ENCODE results near the gene RNF222. TPM values are rescaled to one million over a fixed set of nuclear protein-coding genes. Genes with fewer than 3 reads are reported as not detected.

The RNF222 gene
- total and polyA plus RNA-seq, 2 of the 8 experiments (the other 6 are each of a cell fraction or from before 2014, with no cell fraction given), result not detected

GRCh38 chr17:8350339-8350738 is 47.3 kb downstream of the RNF222 start:
- no peak overlapping the region for H2BK5ac ChIP-seq (ENCODE audit: low read depth, low read length)
- no peak overlapping the region for H2BK120ac ChIP-seq (replicated peaks; ENCODE audit: low read depth, low read length)
- no peak overlapping the region for H4K91ac ChIP-seq (replicated peaks; ENCODE audit: insufficient read length, low read length)
- no peak overlapping the region for H3K4ac ChIP-seq (replicated peaks; ENCODE audit: insufficient read length, low read depth, low read length)
- H2AFZ ChIP-seq (ENCODE audit: low read length), result no peak overlapping the region
- H2BK20ac ChIP-seq (ENCODE audit: low read length), result no peak overlapping the region
- 84% methylated on average over 7 of the region's 7 CpGs; no CpG with 5 or more reads in 1 of the 2 experiments for WGBS, 2 experiments (ENCODE audit: extremely low coverage in 1 of 2, insufficient coverage in 1 of 2, insufficient read length in 1 of 2, insufficient replicate concordance in 2 of 2, low coverage in 1 of 2, low lambda C conversion rate in 2 of 2, missing lambda C conversion rate in 1 of 2)
- no peak overlapping the region for H4K8ac ChIP-seq (ENCODE audit: extremely low read depth, insufficient read depth, low read length)
- H3K36me3 ChIP-seq (ENCODE audit: control insufficient read depth in 2 of 4, insufficient read depth in 4 of 4, low read length in 3 of 4), result no peaks in the 10 kb centered on the region
- no peak overlapping the region for H3K27ac ChIP-seq (ENCODE audit: low read depth, low read length)
- H3K23me2 ChIP-seq (ENCODE audit: low read depth, low read length), result no peaks in the 10 kb centered on the region
- no peaks in the 10 kb centered on the region for H3K9me3 ChIP-seq (ENCODE audit: insufficient read depth in 2 of 2, low read depth in 1 of 2, low read length in 1 of 2)
- H2AK5ac ChIP-seq (ENCODE audit: low read depth, low read length), result no peak overlapping the region
- H4K5ac ChIP-seq (ENCODE audit: insufficient read length, low read depth, low read length), result no peak overlapping the region
- H3K9ac ChIP-seq (replicated peaks in 1 of 4; ENCODE audit: extremely low read depth in 1 of 4, low read depth in 3 of 4, low read length in 3 of 4), result no peak overlapping the region
- no peak overlapping the region for H3K18ac ChIP-seq (ENCODE audit: extremely low read depth, low read length)
- DNase-seq (ENCODE audit: low read depth in 1 of 2, low spot score in 2 of 2) (no peak), FAIRE-seq (no peak)
- POLR2A ChIA-PET (ENCODE audit: partially characterized antibody), result interaction anchor here (0.7 to 1.5 kb wide), 3 partner anchors 9 to 103 kb away, joined by 3 to 6 read pairs (median 5); partner anchors contain the start of gene CTC1
- H3K79me2 ChIP-seq (ENCODE audit: control insufficient read depth in 1 of 2, insufficient read depth in 2 of 2, low read length in 2 of 2), result no peaks in the 10 kb centered on the region
- CTCF ChIA-PET (ENCODE audit: partially characterized antibody), result no interaction called here
- no peak overlapping the region for H2BK15ac ChIP-seq (ENCODE audit: low read length)
- H3K23ac ChIP-seq (ENCODE audit: insufficient read length), result no peak overlapping the region
- TF ChIP-seq BCL11A (IDR thresholded peaks at IDR 0.05; ENCODE audit: low read depth in 2 of 2, low read length in 2 of 2) (no peak), RXRA (IDR thresholded peaks at IDR 0.05; ENCODE audit: insufficient read depth, low read depth, low read length) (no peak), NRF1 (IDR thresholded peaks at IDR 0.05; ENCODE audit: low read depth, low read length) (no peak), JUN (IDR thresholded peaks at IDR 0.05; ENCODE audit: low read depth, low read length) (no peak), POLR2A (IDR thresholded peaks at IDR 0.05; ENCODE audit: control extremely low read depth in 1 of 2, low read depth in 2 of 2, low read length in 2 of 2) (no peak), EGR1 (IDR thresholded peaks at IDR 0.05; ENCODE audit: borderline replicate concordance, low read depth, low read length) (no peak), SP1 (IDR thresholded peaks at IDR 0.05; ENCODE audit: low read depth, low read length) (no peak), TCF12 (IDR thresholded peaks at IDR 0.05; ENCODE audit: low read depth, low read length) (no peak), CTBP2 (IDR thresholded peaks at IDR 0.05; ENCODE audit: borderline replicate concordance, insufficient read depth, insufficient read length, low read length) (no peak)
- TF ChIP-seq, protein P1, sequence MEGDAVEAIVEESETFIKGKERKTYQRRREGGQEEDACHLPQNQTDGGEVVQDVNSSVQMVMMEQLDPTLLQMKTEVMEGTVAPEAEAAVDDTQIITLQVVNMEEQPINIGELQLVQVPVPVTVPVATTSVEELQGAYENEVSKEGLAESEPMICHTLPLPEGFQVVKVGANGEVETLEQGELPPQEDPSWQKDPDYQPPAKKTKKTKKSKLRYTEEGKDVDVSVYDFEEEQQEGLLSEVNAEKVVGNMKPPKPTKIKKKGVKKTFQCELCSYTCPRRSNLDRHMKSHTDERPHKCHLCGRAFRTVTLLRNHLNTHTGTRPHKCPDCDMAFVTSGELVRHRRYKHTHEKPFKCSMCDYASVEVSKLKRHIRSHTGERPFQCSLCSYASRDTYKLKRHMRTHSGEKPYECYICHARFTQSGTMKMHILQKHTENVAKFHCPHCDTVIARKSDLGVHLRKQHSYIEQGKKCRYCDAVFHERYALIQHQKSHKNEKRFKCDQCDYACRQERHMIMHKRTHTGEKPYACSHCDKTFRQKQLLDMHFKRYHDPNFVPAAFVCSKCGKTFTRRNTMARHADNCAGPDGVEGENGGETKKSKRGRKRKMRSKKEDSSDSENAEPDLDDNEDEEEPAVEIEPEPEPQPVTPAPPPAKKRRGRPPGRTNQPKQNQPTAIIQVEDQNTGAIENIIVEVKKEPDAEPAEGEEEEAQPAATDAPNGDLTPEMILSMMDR (IDR thresholded peaks at IDR 0.05; ENCODE audit: control extremely low read depth in 1 of 3, insufficient read depth in 1 of 3, low read depth in 1 of 3, low read length in 3 of 3), result no peak
- TF ChIP-seq, protein P2, sequence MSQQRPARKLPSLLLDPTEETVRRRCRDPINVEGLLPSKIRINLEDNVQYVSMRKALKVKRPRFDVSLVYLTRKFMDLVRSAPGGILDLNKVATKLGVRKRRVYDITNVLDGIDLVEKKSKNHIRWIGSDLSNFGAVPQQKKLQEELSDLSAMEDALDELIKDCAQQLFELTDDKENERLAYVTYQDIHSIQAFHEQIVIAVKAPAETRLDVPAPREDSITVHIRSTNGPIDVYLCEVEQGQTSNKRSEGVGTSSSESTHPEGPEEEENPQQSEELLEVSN (IDR thresholded peaks at IDR 0.05), result no peak
- H3K4me1 ChIP-seq (replicated peaks in 1 of 4; ENCODE audit: control insufficient read depth in 3 of 4, insufficient read depth in 4 of 4, low read length in 3 of 4), result peaks cover 0 to 3% (median 0%) of the 10 kb centered on the region in 4 experiments; a peak in 1 of 7 replicates
- no peaks in the 10 kb centered on the region for H3K27me3 ChIP-seq (replicated peaks in 1 of 4; ENCODE audit: control insufficient read depth in 3 of 4, extremely low read depth in 1 of 4, insufficient read depth in 3 of 4, low read length in 3 of 4)
- H4K20me1 ChIP-seq (replicated peaks in 1 of 2; ENCODE audit: control insufficient read depth in 1 of 2, insufficient read depth in 2 of 2, low read length in 2 of 2), result no peaks in the 10 kb centered on the region
- H3K79me1 ChIP-seq (ENCODE audit: low read depth, low read length), result no peaks in the 10 kb centered on the region
- no peak overlapping the region for H2BK12ac ChIP-seq (ENCODE audit: low read depth, low read length)
- H3K4me2 ChIP-seq (ENCODE audit: insufficient read depth in 1 of 2, low read depth in 2 of 2, low read length in 2 of 2), result no peak overlapping the region
- no peak overlapping the region for H3K14ac ChIP-seq (ENCODE audit: insufficient read length)
- no peak overlapping the region for H3K4me3 ChIP-seq (ENCODE audit: extremely low read depth in 1 of 4, insufficient read depth in 2 of 4, low read depth in 3 of 4, low read length in 4 of 4)
- H3K56ac ChIP-seq (replicated peaks; ENCODE audit: insufficient read length, low read depth, low read length), result no peak overlapping the region

Data from H1 (cell line).